HepG2 (cell line): ENCODE measurements around the gene NUFIP1. TPM values are rescaled to one million over a fixed set of nuclear protein-coding genes. Genes with fewer than 3 reads are reported as not detected.

Source experiments
- ATAC-seq: fragments of 200-7000 bp; cut with Tn5 transposase; 3 replicates; pipeline ENCODE4 v1.9.1; 2020; ENCODE audit warnings: mild to moderate bottlenecking, moderate library complexity
- BruUV-seq: library from RNA; stranded (reverse); fragments of 400-500 nt; replicated peaks from 2 replicates; lab custom pipeline; 2021; lab: Mats Ljungman, UMichigan
- CTCF ChIA-PET: fragments of 300-600 bp; formaldehyde crosslinking; extraction: SDS; loops from one replicate; lab custom pipeline; 2021; ENCODE audit warnings: low total read pairs, inconsistent platforms, low intra/inter-chr PET ratio; lab: Yijun Ruan, JAX
- POLR2A ChIA-PET: fragments of 350-600 bp; sonication (Branson Sonifier 250); formaldehyde crosslinking; loops from one replicate; lab custom pipeline; 2020; ENCODE audit warnings: antibody characterized with exemption, inconsistent platforms; lab: Yijun Ruan, JAX
- DNase-seq: peaks from one replicate; pipeline ENCODE4 v3.0.0-alpha.2; 2015; ENCODE audit warnings: low spot score
- FAIRE-seq: peaks from 3 replicates; lab custom pipeline; 2011; peaks lifted over from hg19 to GRCh38; lab: Jason Lieb, UNC
- H2AFZ ChIP-seq: one replicate; pipeline ENCODE4 v1.6.1; 2011; ENCODE audit warnings: low read length, inconsistent platforms
- H3K27ac ChIP-seq: fragments of 300-600 bp; 3 replicates; pipeline ENCODE4 v1.8.0; 2011; ENCODE audit warnings: mixed run types, mild to moderate bottlenecking, mixed read lengths, low read length, inconsistent platforms; ENCODE audit not compliant: insufficient read depth; ENCODE audit errors: extremely low read length
- H3K27me3 ChIP-seq, 2 experiments: fragments of 200-600 bp in 1 of 2; 2 replicates in 1 of 2; 3 replicates in 1 of 2; pipeline versions ENCODE4 v1.6.0 to v1.8.0; 2011; ENCODE audit warnings: low read length in 2 of 2, mild to moderate bottlenecking in 2 of 2, moderate library complexity in 2 of 2, inconsistent platforms in 1 of 2; ENCODE audit not compliant: insufficient read depth in 2 of 2, control insufficient read depth in 1 of 2
- H3K36me3 ChIP-seq, 2 experiments: fragments of 200-600 bp in 1 of 2; replicated peaks in 1 of 2; 2 replicates in 1 of 2; 3 replicates in 1 of 2; pipeline versions ENCODE4 v1.5.1 to v1.8.0; 2011; ENCODE audit warnings: low read length in 2 of 2, inconsistent platforms in 1 of 2; ENCODE audit not compliant: insufficient read depth in 2 of 2, control insufficient read depth in 1 of 2
- H3K4me1 ChIP-seq: 2 replicates; pipeline ENCODE4 v1.5.1; 2012; ENCODE audit warnings: low read length, inconsistent platforms; ENCODE audit not compliant: insufficient read depth
- H3K4me2 ChIP-seq: 2 replicates; pipeline ENCODE4 v1.6.0; 2011; ENCODE audit warnings: low read depth, low read length, inconsistent platforms
- H3K4me3 ChIP-seq, 3 experiments: fragments of 200-600 bp in 1 of 3; sonication (generic), shearing (Covaris generic) in 1 of 3; replicated peaks in 1 of 3; 2 replicates each; pipeline ENCODE4 v1.5.1; 2011 to 2016; ENCODE audit warnings: low read length in 3 of 3, inconsistent platforms in 2 of 3, low read depth in 2 of 3, mild to moderate bottlenecking in 2 of 3, control low read depth in 1 of 3, mixed read lengths in 1 of 3; ENCODE audit not compliant: insufficient read depth in 1 of 3
- H3K79me2 ChIP-seq: one replicate; pipeline ENCODE4 v1.6.1; 2011; ENCODE audit warnings: low read length, inconsistent platforms; ENCODE audit not compliant: insufficient read depth
- H3K9ac ChIP-seq: 2 replicates; pipeline ENCODE4 v1.6.0; 2011; ENCODE audit warnings: mild to moderate bottlenecking, low read depth, low read length, inconsistent platforms; ENCODE audit not compliant: insufficient read depth
- H3K9me3 ChIP-seq: 2 replicates; pipeline ENCODE4 v1.5.1; 2012; ENCODE audit warnings: mild to moderate bottlenecking, low read length
- H4K20me1 ChIP-seq: 2 replicates; pipeline ENCODE4 v1.6.0; 2011; ENCODE audit warnings: inconsistent platforms, mild to moderate bottlenecking, low read length, moderate library complexity; ENCODE audit not compliant: insufficient read depth
- MAFF ChIP-seq: IDR thresholded peaks from 2 replicates; pipeline ENCODE4 v1.6.1; 2011; ENCODE audit warnings: low read depth, low read length, improper control_type of control experiment
- MAFK ChIP-seq, 2 experiments: IDR thresholded peaks in 1 of 2; conservative IDR thresholded peaks in 1 of 2; 2 replicates each; pipeline ENCODE4 v1.6.1; 2011; ENCODE audit warnings: improper control_type of control experiment in 2 of 2, low read length in 2 of 2
- TP53 ChIP-seq: sonication (generic); formaldehyde crosslinking; conservative IDR thresholded peaks from 2 replicates; pipeline ENCODE4 v1.4.0; 2020; ENCODE audit warnings: missing genetic modification reagents
- ZNF10 ChIP-seq: sonication (generic); formaldehyde crosslinking; IDR thresholded peaks from 2 replicates; pipeline ENCODE4 v1.4.0; 2020; ENCODE audit warnings: mild to moderate bottlenecking, low read depth, missing genetic modification reagents, borderline replicate concordance
- ZNF17 ChIP-seq: sonication (generic); formaldehyde crosslinking; IDR thresholded peaks from 2 replicates; pipeline ENCODE4 v1.5.0; 2020; ENCODE audit warnings: mild to moderate bottlenecking, missing genetic modification reagents
- ZSCAN20 ChIP-seq: sonication (generic); formaldehyde crosslinking; IDR thresholded peaks from 2 replicates; pipeline ENCODE4 v1.4.0; 2020; ENCODE audit warnings: missing genetic modification reagents, mild to moderate bottlenecking, borderline replicate concordance
- WGBS: methylation state at CpG from one replicate; pipeline ENCODE4 v1.1.6; 2017; ENCODE audit warnings: low lambda C conversion rate; 5-methylcytosine and 5-hydroxymethylcytosine counted together
- in situ Hi-C: cut with HindIII; loops from 2 replicates; pipeline ENCODE4 v1.10.0; 2017; ENCODE audit warnings: low pct_unique_long_range_greater_than_20kb; ENCODE audit not compliant: extremely low pct_ligation_motif_present
- intact Hi-C: fragments of 100-400 bp; cut with micrococcal nuclease; formaldehyde crosslinking; loops from one replicate; pipeline ENCODE4 v1.10.0; 2022; ENCODE audit not compliant: unreplicated experiment
- polyA plus RNA-seq, 8 experiments: library from polyadenylated mRNA; depleted of rRNA in 3 of 8; stranded (reverse) in 7 of 8; unstranded in 1 of 8; fragments of >200 nt; fragmentation: Illumina TruSeq in 4 of 8; extraction: Trizol in 4 of 8; gene quantifications; 2 replicates each; pipeline versions ENCODE4 v1.2.1 to v1.2.3, GENCODE V29; 2011 to 2016; ENCODE audit warnings: low read depth in 4 of 8, missing spikeins in 1 of 8, mixed read lengths in 1 of 8; ENCODE audit not compliant: insufficient read depth in 1 of 8
- total RNA-seq, 5 experiments: library from RNA; depleted of rRNA; stranded (reverse); fragments of >200 nt; fragmentation: Illumina TruSeq; extraction: Trizol; gene quantifications; 2 replicates each; pipeline ENCODE4 v1.2.3, GENCODE V29; 2016; ENCODE audit warnings: low read depth in 1 of 5
- TF ChIP-seq, protein P1 (sequence below): sonication (generic); formaldehyde crosslinking; conservative IDR thresholded peaks from 2 replicates; pipeline ENCODE4 v1.4.0; 2020; ENCODE audit warnings: missing genetic modification reagents
- TF ChIP-seq, protein P2 (sequence below): sonication (generic); formaldehyde crosslinking; IDR thresholded peaks from 2 replicates; pipeline ENCODE4 v1.4.0; 2020; ENCODE audit warnings: missing genetic modification reagents, borderline replicate concordance

Gene NUFIP1
- total and polyA plus RNA-seq, 2 of the 13 experiments (the other 11 are each of a cell fraction or from before 2014, with no cell fraction given), result 1.9 to 10.3 TPM

DNA sequence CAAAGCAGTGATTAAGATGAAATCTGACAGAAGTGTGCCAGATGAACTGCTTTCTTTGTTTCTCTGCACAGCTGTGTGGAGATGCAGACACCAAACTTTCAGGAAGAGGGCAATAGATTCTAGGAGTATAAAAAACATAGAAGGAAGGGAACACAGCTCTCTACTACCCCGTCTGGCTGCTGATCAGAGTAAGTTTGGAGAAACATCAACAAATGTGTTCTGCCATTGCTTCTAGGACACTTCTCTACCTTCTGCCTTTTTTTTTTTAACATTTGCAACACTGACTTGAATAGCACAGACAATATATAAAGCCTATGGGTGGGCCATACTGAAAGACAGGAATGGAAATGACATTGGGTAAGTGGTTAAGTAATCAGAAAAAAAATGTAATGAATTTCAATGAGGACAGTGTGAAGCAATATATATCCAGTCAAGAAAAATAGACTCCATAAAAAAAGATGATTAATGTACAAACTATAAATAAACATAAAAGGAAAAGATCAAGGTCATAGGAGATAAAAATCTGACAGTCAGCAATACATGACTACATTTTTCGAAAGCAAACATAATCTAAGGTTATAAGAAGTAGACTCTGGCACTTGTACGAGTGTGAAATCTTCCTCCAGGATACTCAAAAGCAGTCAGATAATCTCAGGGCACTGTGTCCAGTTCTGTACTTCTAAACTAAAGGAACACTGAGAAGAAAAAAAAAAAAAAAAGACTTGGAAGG is 21.4 kb downstream of the NUFIP1 start:
- TF ChIP-seq, protein P1, sequence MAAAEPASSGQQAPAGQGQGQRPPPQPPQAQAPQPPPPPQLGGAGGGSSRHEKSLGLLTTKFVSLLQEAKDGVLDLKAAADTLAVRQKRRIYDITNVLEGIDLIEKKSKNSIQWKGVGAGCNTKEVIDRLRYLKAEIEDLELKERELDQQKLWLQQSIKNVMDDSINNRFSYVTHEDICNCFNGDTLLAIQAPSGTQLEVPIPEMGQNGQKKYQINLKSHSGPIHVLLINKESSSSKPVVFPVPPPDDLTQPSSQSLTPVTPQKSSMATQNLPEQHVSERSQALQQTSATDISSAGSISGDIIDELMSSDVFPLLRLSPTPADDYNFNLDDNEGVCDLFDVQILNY (CRISPR knock-in tag), result no peak
- TF ChIP-seq MAFK (conservative IDR thresholded peaks at IDR 0.05 in 1 of 2, IDR thresholded peaks at IDR 0.05 in 1 of 2; ENCODE audit: low read length in 2 of 2) (peak; percentile 32 to 43; a peak in 2 of 4 replicates), ZNF17 (CRISPR knock-in tag) (no peak), MAFF (peak; percentile 26; the same call in 1 of the 2 replicates), ZSCAN20 (CRISPR knock-in tag) (no peak), TP53 (CRISPR knock-in tag) (no peak), ZNF10 (CRISPR knock-in tag) (no peak)
- TF ChIP-seq, protein P2, sequence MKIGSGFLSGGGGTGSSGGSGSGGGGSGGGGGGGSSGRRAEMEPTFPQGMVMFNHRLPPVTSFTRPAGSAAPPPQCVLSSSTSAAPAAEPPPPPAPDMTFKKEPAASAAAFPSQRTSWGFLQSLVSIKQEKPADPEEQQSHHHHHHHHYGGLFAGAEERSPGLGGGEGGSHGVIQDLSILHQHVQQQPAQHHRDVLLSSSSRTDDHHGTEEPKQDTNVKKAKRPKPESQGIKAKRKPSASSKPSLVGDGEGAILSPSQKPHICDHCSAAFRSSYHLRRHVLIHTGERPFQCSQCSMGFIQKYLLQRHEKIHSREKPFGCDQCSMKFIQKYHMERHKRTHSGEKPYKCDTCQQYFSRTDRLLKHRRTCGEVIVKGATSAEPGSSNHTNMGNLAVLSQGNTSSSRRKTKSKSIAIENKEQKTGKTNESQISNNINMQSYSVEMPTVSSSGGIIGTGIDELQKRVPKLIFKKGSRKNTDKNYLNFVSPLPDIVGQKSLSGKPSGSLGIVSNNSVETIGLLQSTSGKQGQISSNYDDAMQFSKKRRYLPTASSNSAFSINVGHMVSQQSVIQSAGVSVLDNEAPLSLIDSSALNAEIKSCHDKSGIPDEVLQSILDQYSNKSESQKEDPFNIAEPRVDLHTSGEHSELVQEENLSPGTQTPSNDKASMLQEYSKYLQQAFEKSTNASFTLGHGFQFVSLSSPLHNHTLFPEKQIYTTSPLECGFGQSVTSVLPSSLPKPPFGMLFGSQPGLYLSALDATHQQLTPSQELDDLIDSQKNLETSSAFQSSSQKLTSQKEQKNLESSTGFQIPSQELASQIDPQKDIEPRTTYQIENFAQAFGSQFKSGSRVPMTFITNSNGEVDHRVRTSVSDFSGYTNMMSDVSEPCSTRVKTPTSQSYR (CRISPR knock-in tag), result no peak
- CTCF ChIA-PET, result no interaction called here
- H3K79me2 ChIP-seq, result peaks cover 4% of the 10 kb centered on the region
- in situ Hi-C loops (loop anchor here (10.0 to 25.0 kb wide), 2 partner anchors 483 to 1056 kb away; no protein-coding TSS in a partner anchor), intact Hi-C loops (no loop called here)
- WGBS, result 89% methylated on average over 3 of the region's 3 CpGs
- POLR2A ChIA-PET, result no interaction called here
- peaks cover 6% of the 10 kb centered on the region; the same call in 1 of the 2 replicates for H4K20me1 ChIP-seq
- H3K4me1 ChIP-seq, result peaks cover 7% of the 10 kb centered on the region
- DNase-seq (no peak), FAIRE-seq (no peak), ATAC-seq (no peak)
- H3K9ac ChIP-seq, result no peak overlapping the region
- H3K36me3 ChIP-seq, result peaks cover 10 to 56% of the 10 kb centered on the region in 2 experiments
- H3K4me3 ChIP-seq, result no peak overlapping the region
- H3K4me2 ChIP-seq, result no peak overlapping the region
- BruUV-seq, result no TSS peak
- H3K27me3 ChIP-seq, result no peaks in the 10 kb centered on the region
- H3K27ac ChIP-seq, result no peak overlapping the region
- no peaks in the 10 kb centered on the region for H3K9me3 ChIP-seq
- H2AFZ ChIP-seq, result no peak overlapping the region
